GM12878 (cell line): ENCODE data around the gene COL23A1. TPM values are rescaled to one million over a fixed set of nuclear protein-coding genes. Genes with fewer than 3 reads are reported as not detected.

ENCODE experiments used
- ATAC-seq: fragments of 200-7000 bp; cut with Tn5 transposase; 3 replicates; pipeline ENCODE4 v1.9.1; 2020; ENCODE audit warnings: mild to moderate bottlenecking, moderate library complexity
- BruUV-seq: library from RNA; stranded (reverse); fragments of 400-500 nt; replicated peaks from 2 replicates; lab custom pipeline; 2021; lab: Mats Ljungman, UMichigan
- CTCF ChIA-PET: fragments of 300-600 bp; sonication (Branson Sonifier 250); formaldehyde crosslinking; extraction: SDS; loops from one replicate; lab custom pipeline; 2021; ENCODE audit warnings: inconsistent platforms; lab: Yijun Ruan, JAX
- POLR2A ChIA-PET: fragments of 350-600 bp; formaldehyde crosslinking; extraction: SDS; loops from one replicate; lab custom pipeline; 2021; ENCODE audit warnings: inconsistent platforms; lab: Charles Lee
- RAD21 ChIA-PET: fragments of 300-600 bp; sonication (Branson Sonifier 250); formaldehyde crosslinking; loops from one replicate; lab custom pipeline; 2023; ENCODE audit warnings: antibody characterized with exemption; ENCODE audit not compliant: unreplicated experiment; lab: Charles Lee
- SMC1A ChIA-PET: fragments of 300-600 bp; sonication (Branson Sonifier 250); formaldehyde crosslinking; loops from one replicate; lab custom pipeline; 2023; ENCODE audit not compliant: unreplicated experiment, uncharacterized antibody; lab: Charles Lee
- DNase-seq: peaks from one replicate; pipeline ENCODE4 v3.0.0-alpha.2; 2011; ENCODE audit warnings: low read depth, low spot score
- FAIRE-seq: peaks from 3 replicates; lab custom pipeline; 2011; peaks lifted over from hg19 to GRCh38; lab: Jason Lieb, UNC
- H2AFZ ChIP-seq: 2 replicates; pipeline ENCODE4 v1.6.0; 2011; ENCODE audit warnings: low read depth, low read length, control low read depth; ENCODE audit not compliant: control insufficient read depth
- H3K27ac ChIP-seq: 2 replicates; pipeline ENCODE4 v1.5.1; 2011; ENCODE audit warnings: control low read depth; ENCODE audit not compliant: control insufficient read depth, insufficient read depth
- H3K27me3 ChIP-seq, 2 experiments: replicated peaks in 1 of 2; 2 replicates each; pipeline versions ENCODE4 v1.6.0 to v1.6.1; 2011; ENCODE audit warnings: low read length in 1 of 2; ENCODE audit not compliant: control insufficient read depth in 2 of 2, insufficient read depth in 2 of 2
- H3K36me3 ChIP-seq, 2 experiments: 2 replicates each; pipeline ENCODE4 v1.5.1; 2011; ENCODE audit warnings: low read length in 1 of 2; ENCODE audit not compliant: control insufficient read depth in 2 of 2, insufficient read depth in 2 of 2
- H3K4me1 ChIP-seq: 2 replicates; pipeline ENCODE4 v1.6.1; 2011; ENCODE audit warnings: mild to moderate bottlenecking, low read length, moderate library complexity, mixed read lengths; ENCODE audit not compliant: control insufficient read depth, insufficient read depth
- H3K4me2 ChIP-seq: 2 replicates; pipeline ENCODE4 v1.6.0; 2011; ENCODE audit warnings: control low read depth; ENCODE audit not compliant: control insufficient read depth, insufficient read depth
- H3K4me3 ChIP-seq: fragments of 200-600 bp; sonication (generic); 2 replicates; pipeline ENCODE4 v1.5.1; 2016
- H3K79me2 ChIP-seq: 2 replicates; pipeline ENCODE4 v1.6.0; 2011; ENCODE audit warnings: low read length; ENCODE audit not compliant: control insufficient read depth, insufficient read depth
- H3K9ac ChIP-seq: 2 replicates; pipeline ENCODE4 v1.8.0; 2011; ENCODE audit warnings: low read length, control low read depth, mixed read lengths; ENCODE audit not compliant: control insufficient read depth, insufficient read depth
- H3K9me3 ChIP-seq: replicated peaks from 3 replicates; pipeline ENCODE4 v1.5.1; 2011; ENCODE audit warnings: mild to moderate bottlenecking, low read length; ENCODE audit not compliant: control insufficient read depth, insufficient read depth
- H4K20me1 ChIP-seq: 2 replicates; pipeline ENCODE4 v1.6.0; 2011; ENCODE audit not compliant: control insufficient read depth, insufficient read depth
- BCL3 ChIP-seq: IDR thresholded peaks from 2 replicates; pipeline ENCODE4 v1.6.1; 2011; ENCODE audit warnings: borderline replicate concordance, low read depth, mild to moderate bottlenecking, moderate library complexity, low read length; ENCODE audit not compliant: insufficient read depth, poor library complexity, severe bottlenecking
- KLF5 ChIP-seq: fragments of 450-650 bp; IDR thresholded peaks from 2 replicates; pipeline ENCODE4 v1.6.1; 2014; ENCODE audit warnings: mild to moderate bottlenecking; ENCODE audit not compliant: partially characterized antibody
- MLLT1 ChIP-seq: fragments of 450-650 bp; IDR thresholded peaks from 2 replicates; pipeline ENCODE4 v1.6.1; 2016; ENCODE audit warnings: mild to moderate bottlenecking
- MYB ChIP-seq: fragments of 150-350 bp; IDR thresholded peaks from 2 replicates; pipeline ENCODE4 v1.6.1; 2014; ENCODE audit warnings: mild to moderate bottlenecking, low read depth, low read length, borderline replicate concordance
- MYC ChIP-seq: IDR thresholded peaks from 2 replicates; pipeline ENCODE4 v1.6.1; 2011; ENCODE audit warnings: mild to moderate bottlenecking, low read length, moderate library complexity, inconsistent platforms; ENCODE audit not compliant: insufficient read depth, insufficient replicate concordance, insufficient read length, severe bottlenecking
- NFYB ChIP-seq: IDR thresholded peaks from 2 replicates; pipeline ENCODE4 v1.6.1; 2011; ENCODE audit warnings: low read depth, mild to moderate bottlenecking, low read length, improper control_type of control experiment, moderate library complexity; ENCODE audit not compliant: insufficient read depth
- NR2C1 ChIP-seq: fragments of 450-650 bp; IDR thresholded peaks from 2 replicates; pipeline ENCODE4 v1.6.1; 2017; ENCODE audit warnings: antibody characterized with exemption, mild to moderate bottlenecking, moderate library complexity
- NR2C2 ChIP-seq: IDR thresholded peaks from 2 replicates; pipeline ENCODE4 v1.6.1; 2011; ENCODE audit warnings: borderline replicate concordance, low read depth; ENCODE audit not compliant: control insufficient read depth, insufficient read length
- POLR2AphosphoS5 ChIP-seq: IDR thresholded peaks from 2 replicates; pipeline ENCODE4 v1.6.1; 2011; ENCODE audit warnings: mild to moderate bottlenecking, low read length, inconsistent platforms
- POU2F2 ChIP-seq: IDR thresholded peaks from 3 replicates; pipeline ENCODE4 v1.6.1; 2011; ENCODE audit warnings: low read depth, mild to moderate bottlenecking, low read length, borderline replicate concordance
- RFX5 ChIP-seq: IDR thresholded peaks from 2 replicates; pipeline ENCODE4 v1.6.1; 2011; ENCODE audit warnings: low read depth, low read length, improper control_type of control experiment
- STAT1 ChIP-seq: fragments of 450-650 bp; conservative IDR thresholded peaks from 2 replicates; pipeline ENCODE4 v1.6.1; 2014; ENCODE audit warnings: antibody characterized with exemption, mild to moderate bottlenecking
- TAF1 ChIP-seq: IDR thresholded peaks from 2 replicates; pipeline ENCODE4 v1.6.1; 2011; ENCODE audit warnings: mild to moderate bottlenecking, low read depth, low read length, borderline replicate concordance
- TCF12 ChIP-seq: IDR thresholded peaks from 2 replicates; pipeline ENCODE4 v1.6.1; 2011; ENCODE audit warnings: low read depth, mild to moderate bottlenecking, low read length
- YBX1 ChIP-seq: fragments of 450-650 bp; IDR thresholded peaks from 2 replicates; pipeline ENCODE4 v1.6.1; 2016; ENCODE audit warnings: antibody characterized with exemption
- ZNF24 ChIP-seq: fragments of 450-650 bp; IDR thresholded peaks from 2 replicates; pipeline ENCODE4 v1.6.1; 2017; ENCODE audit warnings: antibody characterized with exemption, mild to moderate bottlenecking
- WGBS: methylation state at CpG from one replicate; pipeline ENCODE4 v1.1.6; 2016; ENCODE audit warnings: low lambda C conversion rate; ENCODE audit not compliant: insufficient replicate concordance, insufficient coverage; ENCODE audit errors: missing lambda C conversion rate; 5-methylcytosine and 5-hydroxymethylcytosine counted together
- in situ Hi-C: fragments of 300-500 bp; cut with MboI; formaldehyde crosslinking; loops from 9 replicates; pipeline ENCODE4 v1.14.3; 2018; ENCODE audit warnings: mixed read lengths
- intact Hi-C: fragments of 100-400 bp; cut with micrococcal nuclease; formaldehyde crosslinking; loops from one replicate; pipeline ENCODE4 v1.14.2; 2022; ENCODE audit not compliant: unreplicated experiment
- polyA plus RNA-seq, 11 experiments: library from polyadenylated mRNA; depleted of rRNA in 4 of 11; unstranded in 6 of 11; stranded (reverse) in 5 of 11; fragments of >200 nt; fragmentation: Nextera tagmentation in 4 of 11; fragmentation: Illumina TruSeq in 1 of 11; extraction: Ambion mirVana in 4 of 11; extraction: Trizol in 1 of 11; gene quantifications; 1 replicate in 1 of 11; 2 replicates in 10 of 11; pipeline versions ENCODE4 v1.2.1 to v1.2.3, GENCODE V29; 2011 to 2016; ENCODE audit warnings: inconsistent platforms in 2 of 11, missing spikeins in 2 of 11, low read depth in 1 of 11
- total RNA-seq, 4 experiments: library from RNA; depleted of rRNA in 3 of 4; stranded (reverse); fragments of >200 nt in 3 of 4; fragmentation: Illumina TruSeq in 1 of 4; extraction: Trizol in 1 of 4; gene quantifications; 2 replicates each; pipeline versions ENCODE4 v1.2.1 to v1.2.3, GENCODE V29; 2013 to 2021
- TF ChIP-seq, protein P1 (sequence below): fragments of 450-650 bp; IDR thresholded peaks from 2 replicates; pipeline ENCODE4 v1.6.1; 2017; ENCODE audit warnings: mild to moderate bottlenecking, moderate library complexity
- TF ChIP-seq, protein P2 (sequence below): fragments of 450-650 bp; IDR thresholded peaks from 2 replicates; pipeline ENCODE4 v1.6.1; 2014; ENCODE audit warnings: mild to moderate bottlenecking

COL23A1 gene
- total and polyA plus RNA-seq, 10 of the 15 experiments (the other 5 are each of a cell fraction or from before 2014, with no cell fraction given): 0.03 to 0.83 (median 0.09) TPM; not detected in 5

- H3K9ac ChIP-seq: no peak overlapping the region
- no peak for ATAC-seq
- no peak for FAIRE-seq
- ChIA-PET SMC1A (no interaction called here), RAD21 (no interaction called here), POLR2A (no interaction called here), CTCF (no interaction called here)
- no peaks in the 10 kb centered on the region for H3K79me2 ChIP-seq
- in situ Hi-C loops (no loop called here), intact Hi-C loops (no loop called here)
- 46% methylated on average over 2 of the region's 2 CpGs for WGBS
- H3K27ac ChIP-seq: no peak overlapping the region
- no peak overlapping the region for H3K4me2 ChIP-seq
- no peaks in the 10 kb centered on the region for H3K4me1 ChIP-seq
- H3K36me3 ChIP-seq: no peaks in the 10 kb centered on the region
- DNase-seq: no peak
- BruUV-seq: no TSS peak
- H4K20me1 ChIP-seq: no peaks in the 10 kb centered on the region
- no peaks in the 10 kb centered on the region for H3K9me3 ChIP-seq
- H2AFZ ChIP-seq: no peak overlapping the region
- H3K27me3 ChIP-seq: no peaks in the 10 kb centered on the region
- H3K4me3 ChIP-seq: no peak overlapping the region
- no peak for TF ChIP-seq TAF1
- no peak for TF ChIP-seq STAT1
- TF ChIP-seq NFYB: no peak
- TF ChIP-seq, protein P1, sequence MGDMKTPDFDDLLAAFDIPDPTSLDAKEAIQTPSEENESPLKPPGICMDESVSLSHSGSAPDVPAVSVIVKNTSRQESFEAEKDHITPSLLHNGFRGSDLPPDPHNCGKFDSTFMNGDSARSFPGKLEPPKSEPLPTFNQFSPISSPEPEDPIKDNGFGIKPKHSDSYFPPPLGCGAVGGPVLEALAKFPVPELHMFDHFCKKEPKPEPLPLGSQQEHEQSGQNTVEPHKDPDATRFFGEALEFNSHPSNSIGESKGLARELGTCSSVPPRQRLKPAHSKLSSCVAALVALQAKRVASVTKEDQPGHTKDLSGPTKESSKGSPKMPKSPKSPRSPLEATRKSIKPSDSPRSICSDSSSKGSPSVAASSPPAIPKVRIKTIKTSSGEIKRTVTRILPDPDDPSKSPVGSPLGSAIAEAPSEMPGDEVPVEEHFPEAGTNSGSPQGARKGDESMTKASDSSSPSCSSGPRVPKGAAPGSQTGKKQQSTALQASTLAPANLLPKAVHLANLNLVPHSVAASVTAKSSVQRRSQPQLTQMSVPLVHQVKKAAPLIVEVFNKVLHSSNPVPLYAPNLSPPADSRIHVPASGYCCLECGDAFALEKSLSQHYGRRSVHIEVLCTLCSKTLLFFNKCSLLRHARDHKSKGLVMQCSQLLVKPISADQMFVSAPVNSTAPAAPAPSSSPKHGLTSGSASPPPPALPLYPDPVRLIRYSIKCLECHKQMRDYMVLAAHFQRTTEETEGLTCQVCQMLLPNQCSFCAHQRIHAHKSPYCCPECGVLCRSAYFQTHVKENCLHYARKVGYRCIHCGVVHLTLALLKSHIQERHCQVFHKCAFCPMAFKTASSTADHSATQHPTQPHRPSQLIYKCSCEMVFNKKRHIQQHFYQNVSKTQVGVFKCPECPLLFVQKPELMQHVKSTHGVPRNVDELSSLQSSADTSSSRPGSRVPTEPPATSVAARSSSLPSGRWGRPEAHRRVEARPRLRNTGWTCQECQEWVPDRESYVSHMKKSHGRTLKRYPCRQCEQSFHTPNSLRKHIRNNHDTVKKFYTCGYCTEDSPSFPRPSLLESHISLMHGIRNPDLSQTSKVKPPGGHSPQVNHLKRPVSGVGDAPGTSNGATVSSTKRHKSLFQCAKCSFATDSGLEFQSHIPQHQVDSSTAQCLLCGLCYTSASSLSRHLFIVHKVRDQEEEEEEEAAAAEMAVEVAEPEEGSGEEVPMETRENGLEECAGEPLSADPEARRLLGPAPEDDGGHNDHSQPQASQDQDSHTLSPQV: no peak
- no peak for TF ChIP-seq RFX5
- TF ChIP-seq MLLT1: no peak
- TF ChIP-seq, protein P2, sequence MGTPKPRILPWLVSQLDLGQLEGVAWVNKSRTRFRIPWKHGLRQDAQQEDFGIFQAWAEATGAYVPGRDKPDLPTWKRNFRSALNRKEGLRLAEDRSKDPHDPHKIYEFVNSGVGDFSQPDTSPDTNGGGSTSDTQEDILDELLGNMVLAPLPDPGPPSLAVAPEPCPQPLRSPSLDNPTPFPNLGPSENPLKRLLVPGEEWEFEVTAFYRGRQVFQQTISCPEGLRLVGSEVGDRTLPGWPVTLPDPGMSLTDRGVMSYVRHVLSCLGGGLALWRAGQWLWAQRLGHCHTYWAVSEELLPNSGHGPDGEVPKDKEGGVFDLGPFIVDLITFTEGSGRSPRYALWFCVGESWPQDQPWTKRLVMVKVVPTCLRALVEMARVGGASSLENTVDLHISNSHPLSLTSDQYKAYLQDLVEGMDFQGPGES: no peak
- no peak for TF ChIP-seq MYC
- TF ChIP-seq BCL3: no peak
- no peak for TF ChIP-seq ZNF24
- TF ChIP-seq NR2C2: no peak
- TF ChIP-seq POLR2AphosphoS5: no peak
- no peak for TF ChIP-seq TCF12
- no peak for TF ChIP-seq POU2F2
- TF ChIP-seq KLF5: no peak
- no peak for TF ChIP-seq NR2C1
- TF ChIP-seq YBX1: no peak
- no peak for TF ChIP-seq MYB
Observed at GRCh38 chr5:178519804-178520203, 70.4 kb downstream of the COL23A1 start.
